HG02798 (cell line): ENCODE results near the gene ESYT3.

Experiments used
- ATAC-seq: cut with Tn5 transposase; IDR thresholded peaks from one replicate; pipeline ENCODE4 v1.9.1; 2021; ENCODE audit warnings: mild to moderate bottlenecking; ENCODE audit not compliant: unreplicated experiment, poor library complexity

The ESYT3 gene

GRCh38 chr3:138434276-138434874 lies at the start of gene ESYT3:
Gene ESYT3 (plus strand): TSS chr3:138434616. CDS start chr3:138434799, 183 bp downstream.
- ATAC-seq, result peak; percentile 71

- ATAC-seq, result no peak
Observed at GRCh38 chr3:138384976-138385375, 49.4 kb upstream of the ESYT3 start.

- ATAC-seq, result no peak
Observed at GRCh38 chr3:138389144-138389601, 45.2 kb upstream of the ESYT3 start.

GRCh38 chr3:138389841-138390581 lies 44.4 kb upstream of the ESYT3 start:
- no peak for ATAC-seq

- ATAC-seq, result no peak
Observed at GRCh38 chr3:138390582-138390932, 43.9 kb upstream of the ESYT3 start.

- no peak for ATAC-seq
Observed at GRCh38 chr3:138394156-138394555, 40.3 kb upstream of the ESYT3 start.

- no peak for ATAC-seq
Observed at GRCh38 chr3:138394686-138395085, 39.7 kb upstream of the ESYT3 start.

- no peak for ATAC-seq
Observed at GRCh38 chr3:138395865-138396751, 38.3 kb upstream of the ESYT3 start.

- ATAC-seq, result no peak
Observed at GRCh38 chr3:138396752-138397410, 37.5 kb upstream of the ESYT3 start.

- ATAC-seq, result no peak
Observed at GRCh38 chr3:138397983-138398382, 36.4 kb upstream of the ESYT3 start.

GRCh38 chr3:138398791-138399575 lies 35.4 kb upstream of the ESYT3 start:
- ATAC-seq, result no peak

GRCh38 chr3:138399766-138400165 lies 34.6 kb upstream of the ESYT3 start:
- ATAC-seq, result no peak

GRCh38 chr3:138400651-138401070 lies 33.8 kb upstream of the ESYT3 start:
- ATAC-seq, result no peak

- no peak for ATAC-seq
Observed at GRCh38 chr3:138401834-138402233, 32.6 kb upstream of the ESYT3 start.

GRCh38 chr3:138404121-138404520 lies 30.3 kb upstream of the ESYT3 start:
- no peak for ATAC-seq

- no peak for ATAC-seq
Observed at GRCh38 chr3:138405001-138405400, 29.4 kb upstream of the ESYT3 start.

- ATAC-seq, result no peak
Observed at GRCh38 chr3:138405486-138405885, 28.9 kb upstream of the ESYT3 start.

- ATAC-seq, result no peak
Observed at GRCh38 chr3:138406606-138407005, 27.8 kb upstream of the ESYT3 start.

- no peak for ATAC-seq
Observed at GRCh38 chr3:138407236-138407907, 27.0 kb upstream of the ESYT3 start.
